H1 (cell line): Measurements from ENCODE around the gene TNPO3. TPM values are rescaled to one million over a fixed set of nuclear protein-coding genes. Genes with fewer than 3 reads are reported as not detected.

ENCODE experiments used
- CTCF ChIA-PET: fragments of 300-600 bp; sonication (Branson Sonifier 250); formaldehyde crosslinking; loops from one replicate; lab custom pipeline; 2021; ENCODE audit not compliant: partially characterized antibody; lab: Charles Lee
- POLR2A ChIA-PET: fragments of 300-600 bp; sonication (Branson Sonifier 250); formaldehyde crosslinking; loops from one replicate; lab custom pipeline; 2021; ENCODE audit warnings: inconsistent platforms; ENCODE audit not compliant: partially characterized antibody; lab: Charles Lee
- DNase-seq, 2 experiments: peaks; one replicate each; pipeline versions ENCODE4 v3.0.0 to v3.0.0-alpha.2; 2010 to 2022; ENCODE audit warnings: low spot score in 2 of 2, low read depth in 1 of 2, mixed read lengths in 1 of 2
- FAIRE-seq: peaks from 2 replicates; lab custom pipeline; 2011; peaks lifted over from hg19 to GRCh38; lab: Jason Lieb, UNC
- H2AFZ ChIP-seq: 2 replicates; pipeline ENCODE4 v1.8.1; 2012; ENCODE audit warnings: low read length, inconsistent platforms
- H2AK5ac ChIP-seq: 2 replicates; pipeline ENCODE4 v1.6.1; 2013; ENCODE audit warnings: low read depth, low read length
- H2BK120ac ChIP-seq: replicated peaks from 2 replicates; pipeline ENCODE3; 2013; ENCODE audit warnings: low read depth, low read length, inconsistent platforms
- H2BK12ac ChIP-seq: 2 replicates; pipeline ENCODE4 v1.6.1; 2013; ENCODE audit warnings: low read depth, low read length
- H2BK15ac ChIP-seq: 2 replicates; pipeline ENCODE4 v1.6.1; 2013; ENCODE audit warnings: low read length
- H2BK20ac ChIP-seq: 2 replicates; pipeline ENCODE4 v1.6.1; 2013; ENCODE audit warnings: low read length
- H2BK5ac ChIP-seq: 2 replicates; pipeline ENCODE4 v1.6.1; 2013; ENCODE audit warnings: low read depth, low read length
- H3K14ac ChIP-seq: 2 replicates; pipeline ENCODE4 v1.6.1; 2013; ENCODE audit warnings: inconsistent platforms; ENCODE audit not compliant: insufficient read length
- H3K18ac ChIP-seq: 2 replicates; pipeline ENCODE4 v1.6.1; 2013; ENCODE audit warnings: low read length; ENCODE audit errors: extremely low read depth
- H3K23ac ChIP-seq: 2 replicates; pipeline ENCODE4 v1.6.1; 2013; ENCODE audit warnings: inconsistent platforms; ENCODE audit not compliant: insufficient read length
- H3K23me2 ChIP-seq: 2 replicates; pipeline ENCODE4 v1.6.1; 2013; ENCODE audit warnings: low read depth, low read length
- H3K27ac ChIP-seq: 2 replicates; pipeline ENCODE4 v1.6.1; 2011; ENCODE audit warnings: low read depth, low read length, inconsistent platforms
- H3K27me3 ChIP-seq, 4 experiments: replicated peaks in 1 of 4; 1 replicate in 1 of 4; 2 replicates in 3 of 4; pipeline versions ENCODE4 v1.6.1 to v1.8.1; 2011 to 2013; ENCODE audit warnings: low read length in 3 of 4, mild to moderate bottlenecking in 3 of 4, inconsistent platforms in 2 of 4, mixed read lengths in 2 of 4, moderate library complexity in 1 of 4; ENCODE audit not compliant: control insufficient read depth in 3 of 4, insufficient read depth in 3 of 4; ENCODE audit errors: extremely low read depth in 1 of 4
- H3K36me3 ChIP-seq, 4 experiments: 2 replicates each; pipeline versions ENCODE4 v1.6.1 to v1.8.1; 2011 to 2013; ENCODE audit warnings: mild to moderate bottlenecking in 4 of 4, low read length in 3 of 4, moderate library complexity in 2 of 4, control low read depth in 1 of 4, inconsistent platforms in 1 of 4; ENCODE audit not compliant: insufficient read depth in 4 of 4, control insufficient read depth in 2 of 4
- H3K4ac ChIP-seq: replicated peaks from 2 replicates; pipeline ENCODE3; 2013; ENCODE audit warnings: low read length, low read depth, mixed read lengths, inconsistent platforms; ENCODE audit not compliant: insufficient read length
- H3K4me1 ChIP-seq, 4 experiments: replicated peaks in 1 of 4; 1 replicate in 1 of 4; 2 replicates in 3 of 4; pipeline versions ENCODE4 v1.6.1 to v1.8.1; 2011 to 2013; ENCODE audit warnings: low read length in 3 of 4, inconsistent platforms in 2 of 4, mixed read lengths in 1 of 4; ENCODE audit not compliant: insufficient read depth in 4 of 4, control insufficient read depth in 3 of 4
- H3K4me2 ChIP-seq, 2 experiments: 2 replicates each; pipeline versions ENCODE4 v1.6.1 to v1.8.1; 2011 to 2013; ENCODE audit warnings: low read depth in 2 of 2, low read length in 2 of 2, control low read depth in 1 of 2, inconsistent platforms in 1 of 2, mild to moderate bottlenecking in 1 of 2; ENCODE audit not compliant: insufficient read depth in 1 of 2
- H3K4me3 ChIP-seq, 4 experiments: fragments of 200-600, 300-600 bp in 1 of 4; sonication (generic), shearing (Covaris generic), sonication (Bioruptor Twin) in 1 of 4; 2 replicates each; pipeline versions ENCODE4 v1.5.1 to v1.8.1; 2011 to 2016; ENCODE audit warnings: low read length in 4 of 4, low read depth in 3 of 4, control low read depth in 2 of 4, inconsistent platforms in 2 of 4, mild to moderate bottlenecking in 2 of 4, mixed read lengths in 1 of 4, moderate library complexity in 1 of 4; ENCODE audit not compliant: insufficient read depth in 2 of 4; ENCODE audit errors: extremely low read depth in 1 of 4
- H3K56ac ChIP-seq: replicated peaks from 2 replicates; pipeline ENCODE3; 2013; ENCODE audit warnings: low read depth, mild to moderate bottlenecking, mixed read lengths, low read length, inconsistent platforms; ENCODE audit not compliant: insufficient read length
- H3K79me1 ChIP-seq: 2 replicates; pipeline ENCODE4 v1.6.1; 2013; ENCODE audit warnings: low read depth, low read length, control low read depth
- H3K79me2 ChIP-seq, 2 experiments: 2 replicates each; pipeline versions ENCODE4 v1.6.1 to v1.8.1; 2012 to 2013; ENCODE audit warnings: low read length in 2 of 2, mild to moderate bottlenecking in 2 of 2, inconsistent platforms in 1 of 2; ENCODE audit not compliant: insufficient read depth in 2 of 2, control insufficient read depth in 1 of 2
- H3K9ac ChIP-seq, 4 experiments: replicated peaks in 1 of 4; 1 replicate in 1 of 4; 2 replicates in 3 of 4; pipeline versions ENCODE4 v1.6.1 to v1.8.1; 2011 to 2013; ENCODE audit warnings: low read depth in 3 of 4, low read length in 3 of 4, control low read depth in 2 of 4, mild to moderate bottlenecking in 2 of 4, moderate library complexity in 2 of 4, inconsistent platforms in 1 of 4; ENCODE audit errors: extremely low read depth in 1 of 4
- H3K9me3 ChIP-seq, 2 experiments: 2 replicates each; pipeline versions ENCODE4 v1.6.1 to v1.8.1; 2012 to 2013; ENCODE audit warnings: mild to moderate bottlenecking in 2 of 2, moderate library complexity in 2 of 2, control low read depth in 1 of 2, inconsistent platforms in 1 of 2, low read depth in 1 of 2, low read length in 1 of 2, mixed read lengths in 1 of 2; ENCODE audit not compliant: insufficient read depth in 2 of 2
- H4K20me1 ChIP-seq, 2 experiments: replicated peaks in 1 of 2; 2 replicates each; pipeline versions ENCODE3 to v1.8.1; 2011 to 2013; ENCODE audit warnings: inconsistent platforms in 2 of 2, low read length in 2 of 2, mild to moderate bottlenecking in 1 of 2; ENCODE audit not compliant: insufficient read depth in 2 of 2, control insufficient read depth in 1 of 2
- H4K5ac ChIP-seq: 2 replicates; pipeline ENCODE4 v1.6.1; 2013; ENCODE audit warnings: low read length, low read depth, mixed read lengths, inconsistent platforms; ENCODE audit not compliant: insufficient read length
- H4K8ac ChIP-seq: 2 replicates; pipeline ENCODE4 v1.8.0; 2013; ENCODE audit warnings: mild to moderate bottlenecking, moderate library complexity, low read length, inconsistent platforms; ENCODE audit not compliant: insufficient read depth; ENCODE audit errors: extremely low read depth
- H4K91ac ChIP-seq: replicated peaks from 2 replicates; pipeline ENCODE3; 2013; ENCODE audit warnings: low read length, mixed read lengths, inconsistent platforms; ENCODE audit not compliant: insufficient read length
- CTBP2 ChIP-seq: IDR thresholded peaks from 2 replicates; pipeline ENCODE4 v1.7.0; 2011; ENCODE audit warnings: borderline replicate concordance, mild to moderate bottlenecking, moderate library complexity, mixed read lengths, low read length; ENCODE audit not compliant: insufficient read depth, insufficient read length
- GTF2F1 ChIP-seq: IDR thresholded peaks from 2 replicates; pipeline ENCODE4 v1.6.1; 2012; ENCODE audit warnings: low read depth, low read length, improper control_type of control experiment, borderline replicate concordance
- HDAC2 ChIP-seq, 2 experiments: fragments of 300-600 bp in 1 of 2; sonication (generic) in 1 of 2; IDR thresholded peaks; 2 replicates each; pipeline ENCODE4 v1.6.1; 2011 to 2012; ENCODE audit warnings: low read depth in 2 of 2, low read length in 2 of 2, mild to moderate bottlenecking in 2 of 2, moderate library complexity in 2 of 2, borderline replicate concordance in 1 of 2, inconsistent platforms in 1 of 2
- KDM1A ChIP-seq: fragments of 200-600, 300-600 bp; sonication (generic); IDR thresholded peaks from 2 replicates; pipeline ENCODE4 v1.7.1; 2016; ENCODE audit warnings: mild to moderate bottlenecking, low read length, borderline replicate concordance
- SIRT6 ChIP-seq: IDR thresholded peaks from one replicate; pipeline ENCODE4 v1.7.1; 2012; ENCODE audit warnings: low read length, inconsistent platforms
- SIX5 ChIP-seq: IDR thresholded peaks from 2 replicates; pipeline ENCODE4 v1.6.1; 2011; ENCODE audit warnings: mild to moderate bottlenecking, low read depth, low read length
- SP4 ChIP-seq: IDR thresholded peaks from 2 replicates; pipeline ENCODE4 v1.6.1; 2012; ENCODE audit warnings: low read length, inconsistent platforms
- TCF12 ChIP-seq: IDR thresholded peaks from 2 replicates; pipeline ENCODE4 v1.6.1; 2011; ENCODE audit warnings: low read depth, mild to moderate bottlenecking, low read length
- WGBS, 2 experiments: shearing (Covaris generic) in 1 of 2; methylation state at CpG; one replicate each; pipeline versions ENCODE4 v1.1.6 to v1.1.7; 2013 to 2015; ENCODE audit warnings: low lambda C conversion rate in 2 of 2, mixed read lengths in 2 of 2, inconsistent platforms in 1 of 2, low coverage in 1 of 2, missing lambda C conversion rate in 1 of 2; ENCODE audit not compliant: insufficient replicate concordance in 2 of 2, insufficient coverage in 1 of 2, insufficient read length in 1 of 2; ENCODE audit errors: extremely low coverage in 1 of 2, missing lambda C conversion rate in 1 of 2; 5-methylcytosine and 5-hydroxymethylcytosine counted together
- polyA plus RNA-seq, 7 experiments: library from polyadenylated mRNA; depleted of rRNA in 3 of 7; stranded (reverse) in 5 of 7; unstranded in 2 of 7; fragments of >200 nt in 5 of 7; fragments of 200-250 nt in 2 of 7; gene quantifications; 1 replicate in 5 of 7; 2 replicates in 1 of 7; 4 replicates in 1 of 7; pipeline versions ENCODE4 v1.2.1 to v1.2.3, GENCODE V29; 2011 to 2013; ENCODE audit warnings: missing spikeins in 2 of 7, mixed read lengths in 2 of 7
- total RNA-seq: library from RNA; stranded (reverse); fragmentation: NEBNext Ultra II Directional; extraction: Animal tissue kit (Norgen Biotek cat#: 25700); gene quantifications from 2 replicates; pipeline ENCODE4 v1.2.1, GENCODE V29; 2021
- TF ChIP-seq, protein P1 (sequence below): IDR thresholded peaks from 2 replicates; pipeline ENCODE4 v1.6.1; 2011; ENCODE audit warnings: low read depth, mild to moderate bottlenecking, low read length; ENCODE audit not compliant: insufficient read depth

The TNPO3 gene
- total and polyA plus RNA-seq, 2 of the 8 experiments (the other 6 are each of a cell fraction or from before 2014, with no cell fraction given), result 67.6 to 99.2 TPM

DNA sequence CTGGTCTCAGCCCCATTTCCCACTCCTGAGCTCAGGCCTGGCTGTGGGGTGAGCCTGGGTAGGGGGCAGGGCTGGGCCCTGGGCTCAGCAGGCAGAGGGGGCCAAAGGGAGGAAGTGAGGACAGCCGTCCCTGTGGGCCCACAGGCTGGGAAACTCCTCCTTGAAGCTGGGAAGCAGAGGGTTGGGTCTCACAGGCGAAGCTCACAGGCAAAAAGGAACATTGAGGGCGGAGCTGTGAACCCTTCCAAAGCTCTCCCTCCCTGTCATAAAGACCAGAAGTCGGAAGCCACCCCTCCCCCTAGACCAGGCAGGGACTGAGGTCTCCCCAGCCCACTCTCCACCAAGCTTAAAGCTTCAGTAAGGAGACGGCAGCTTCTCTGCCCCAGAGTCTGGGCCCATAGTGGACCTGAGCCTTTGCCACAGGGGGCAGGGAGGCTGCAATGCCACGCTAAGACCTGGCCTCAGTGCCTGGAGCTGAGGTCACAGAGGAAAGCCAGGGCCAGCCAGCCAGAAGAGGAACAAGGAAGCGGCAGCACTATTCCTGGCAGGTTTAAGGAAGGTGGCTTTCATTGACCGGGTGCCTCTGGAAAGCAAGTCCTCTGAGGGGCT is 143.4 kb downstream of the TNPO3 start:
- peaks cover 4 to 45% (median 20%) of the 10 kb centered on the region in 4 experiments for H3K4me1 ChIP-seq
- peaks cover 17% of the 10 kb centered on the region; the same call in 1 of the 2 replicates for H3K23me2 ChIP-seq
- H3K18ac ChIP-seq, result peak overlapping the region; percentile 62
- no peaks in the 10 kb centered on the region for H3K79me2 ChIP-seq
- POLR2A ChIA-PET, result interaction anchor here (0.9 to 2.4 kb wide), 7 partner anchors 11 to 258 kb away, joined by 3 to 9 read pairs (median 3); partner anchors contain the start of gene TNPO3
- H3K14ac ChIP-seq, result no peak overlapping the region
- no peak overlapping the region for H3K23ac ChIP-seq
- H3K4me2 ChIP-seq, result peak overlapping the region; percentile 24 to 89; a peak in 3 of 4 replicates
- H3K79me1 ChIP-seq, result no peaks in the 10 kb centered on the region
- peak overlapping the region; percentile 13 for H4K91ac ChIP-seq
- H4K20me1 ChIP-seq, result no peaks in the 10 kb centered on the region
- peak overlapping the region; percentile 12; the same call in 1 of the 2 replicates for H2AFZ ChIP-seq
- CTCF ChIA-PET, result interaction anchor here (0.6 to 4.5 kb wide), 20 partner anchors 9 to 252 kb away, joined by 3 to 42 read pairs (median 4); no protein-coding TSS in a partner anchor
- 0 out of 2 replicates have a peak overlapping the region, but pooled peaks have one; percentile 42 for H4K8ac ChIP-seq
- WGBS, 2 experiments, result 39% methylated on average over 8 of the region's 8 CpGs; no CpG with 5 or more reads in 1 of the 2 experiments
- H3K9me3 ChIP-seq, result no peaks in the 10 kb centered on the region
- H2BK120ac ChIP-seq, result no peak overlapping the region
- no peak overlapping the region for H3K56ac ChIP-seq
- no peak overlapping the region for H3K9ac ChIP-seq
- FAIRE-seq (no peak), DNase-seq (peak in 1 of 2 experiments; percentile 67)
- H2BK20ac ChIP-seq, result peak overlapping the region; percentile 75; the same call in 1 of the 2 replicates
- no peak overlapping the region for H2AK5ac ChIP-seq
- H2BK5ac ChIP-seq, result peak overlapping the region; percentile 52; the same call in 1 of the 2 replicates
- no peaks in the 10 kb centered on the region for H3K36me3 ChIP-seq
- H2BK15ac ChIP-seq, result 0 out of 2 replicates have a peak overlapping the region, but pooled peaks have one; percentile 53
- H4K5ac ChIP-seq, result peak overlapping the region; percentile 25
- no peak overlapping the region for H3K27ac ChIP-seq
- H3K4ac ChIP-seq, result no peak overlapping the region
- H3K27me3 ChIP-seq, result peaks cover 28 to 68% (median 54%) of the 10 kb centered on the region in 4 experiments
- H3K4me3 ChIP-seq, result no peak overlapping the region
- H2BK12ac ChIP-seq, result peak overlapping the region; percentile 80; the same call in 1 of the 2 replicates
- TF ChIP-seq HDAC2 (IDR thresholded peaks at IDR 0.05; ENCODE audit: borderline replicate concordance in 1 of 2, low read depth in 2 of 2, low read length in 2 of 2), result no peak
- no peak for TF ChIP-seq GTF2F1
- no peak for TF ChIP-seq SIRT6
- TF ChIP-seq KDM1A, result no peak
- TF ChIP-seq TCF12, result no peak
- no peak for TF ChIP-seq SIX5
- TF ChIP-seq CTBP2, result no peak
- TF ChIP-seq, protein P1, sequence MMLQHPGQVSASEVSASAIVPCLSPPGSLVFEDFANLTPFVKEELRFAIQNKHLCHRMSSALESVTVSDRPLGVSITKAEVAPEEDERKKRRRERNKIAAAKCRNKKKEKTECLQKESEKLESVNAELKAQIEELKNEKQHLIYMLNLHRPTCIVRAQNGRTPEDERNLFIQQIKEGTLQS, result no peak
- TF ChIP-seq SP4, result no peak
